Suppressor macrophage (primary cell): Measurements from ENCODE around the gene GLYR1.
"Not testable (repeated sequence)": the region's sequence is repeated elsewhere in the genome, so short reads cannot be mapped to it uniquely, and the experiment has no call there.

ENCODE experiments used
- DNase-seq, 4 experiments: peaks; one replicate each; pipeline ENCODE4 v3.0.0-alpha.2; 2020 to 2022
- total RNA-seq, 17 experiments: gene quantifications; one replicate each; lab custom pipeline; 2026; ENCODE audit warnings: mixed read lengths in 6 of 17, inconsistent platforms in 3 of 17; lab: John Stamatoyannopoulos, UW

GLYR1 gene
- 59.0 to 119 (median 89.3) reads per million in 17 experiments for total RNA-seq

GRCh38 chr16:4846901-4847773, at the start of gene GLYR1, which contains the start of gene UBN1:
Gene GLYR1, minus strand, starts transcription at chr16:4847288. Its CDS starts 23 bp downstream, at chr16:4847265.
Gene UBN1, plus strand, starts transcription at chr16:4847481. Its CDS starts 5,437 bp downstream, at chr16:4852918.
- peak; percentile 99 to 100 (median 100) for DNase-seq

GRCh38 chr16:4896761-4897160, 49.7 kb upstream of the GLYR1 start:
- DNase-seq, result not testable (repeated sequence)

- no peak for DNase-seq
Observed at GRCh38 chr16:4895366-4895765, 48.3 kb upstream of the GLYR1 start.

- no peak for DNase-seq
Observed at GRCh38 chr16:4894276-4895150, 47.4 kb upstream of the GLYR1 start.

- no peak for DNase-seq
Observed at GRCh38 chr16:4893103-4893862, 46.2 kb upstream of the GLYR1 start.

- no peak for DNase-seq
Observed at GRCh38 chr16:4892361-4893102, 45.4 kb upstream of the GLYR1 start.

- no peak for DNase-seq
Observed at GRCh38 chr16:4891886-4892216, 44.8 kb upstream of the GLYR1 start.

GRCh38 chr16:4891097-4891885, 44.2 kb upstream of the GLYR1 start:
- DNase-seq, result no peak

GRCh38 chr16:4890686-4891085, 43.6 kb upstream of the GLYR1 start:
- no peak for DNase-seq

- DNase-seq, result no peak
Observed at GRCh38 chr16:4890026-4890425, 42.9 kb upstream of the GLYR1 start.

- no peak for DNase-seq
Observed at GRCh38 chr16:4888428-4889135, 41.5 kb upstream of the GLYR1 start.

GRCh38 chr16:4886151-4886550, 39.1 kb upstream of the GLYR1 start:
- DNase-seq, result no peak

GRCh38 chr16:4884972-4885874, 38.1 kb upstream of the GLYR1 start:
- no peak for DNase-seq

- DNase-seq, result no peak
Observed at GRCh38 chr16:4884209-4884608, 37.1 kb upstream of the GLYR1 start.

- DNase-seq, result no peak
Observed at GRCh38 chr16:4883501-4883900, 36.4 kb upstream of the GLYR1 start.

GRCh38 chr16:4882633-4883285, 35.7 kb upstream of the GLYR1 start:
- DNase-seq, result no peak

- no peak for DNase-seq
Observed at GRCh38 chr16:4882000-4882632, 35.0 kb upstream of the GLYR1 start.

- DNase-seq, result no peak
Observed at GRCh38 chr16:4880006-4880580, 33.0 kb upstream of the GLYR1 start.
